ENCODE data around the gene CCDC38. TPM values are rescaled to one million over a fixed set of nuclear protein-coding genes. Genes with fewer than 3 reads are reported as not detected.
"Not testable (repeated sequence)": the region's sequence is repeated elsewhere in the genome, so short reads cannot be mapped to it uniquely, and the experiment has no call there.

The CCDC38 gene
- total RNA-seq, 1 experiment from 2014 or later, result not detected

DNA sequence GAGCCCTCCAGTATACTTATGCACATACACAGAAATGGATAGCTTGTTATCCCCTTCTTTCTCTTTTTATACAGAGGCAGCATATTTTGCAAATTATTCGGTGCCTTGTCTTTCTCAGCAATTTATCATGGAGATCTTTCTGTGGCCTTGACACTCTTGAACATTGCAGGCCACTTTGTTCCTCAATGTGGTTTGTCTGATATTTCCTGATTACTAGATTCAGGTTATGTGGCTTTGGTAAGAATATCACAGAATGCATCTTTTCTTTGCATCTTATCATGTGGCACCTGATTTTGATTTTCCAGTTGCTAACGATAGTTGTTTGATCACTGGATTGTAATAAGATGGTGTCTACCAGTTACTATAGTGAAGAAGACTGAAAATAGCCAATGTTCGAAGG, 90.8 kb downstream of the CCDC38 start:
- TF ChIP-seq, protein P1, sequence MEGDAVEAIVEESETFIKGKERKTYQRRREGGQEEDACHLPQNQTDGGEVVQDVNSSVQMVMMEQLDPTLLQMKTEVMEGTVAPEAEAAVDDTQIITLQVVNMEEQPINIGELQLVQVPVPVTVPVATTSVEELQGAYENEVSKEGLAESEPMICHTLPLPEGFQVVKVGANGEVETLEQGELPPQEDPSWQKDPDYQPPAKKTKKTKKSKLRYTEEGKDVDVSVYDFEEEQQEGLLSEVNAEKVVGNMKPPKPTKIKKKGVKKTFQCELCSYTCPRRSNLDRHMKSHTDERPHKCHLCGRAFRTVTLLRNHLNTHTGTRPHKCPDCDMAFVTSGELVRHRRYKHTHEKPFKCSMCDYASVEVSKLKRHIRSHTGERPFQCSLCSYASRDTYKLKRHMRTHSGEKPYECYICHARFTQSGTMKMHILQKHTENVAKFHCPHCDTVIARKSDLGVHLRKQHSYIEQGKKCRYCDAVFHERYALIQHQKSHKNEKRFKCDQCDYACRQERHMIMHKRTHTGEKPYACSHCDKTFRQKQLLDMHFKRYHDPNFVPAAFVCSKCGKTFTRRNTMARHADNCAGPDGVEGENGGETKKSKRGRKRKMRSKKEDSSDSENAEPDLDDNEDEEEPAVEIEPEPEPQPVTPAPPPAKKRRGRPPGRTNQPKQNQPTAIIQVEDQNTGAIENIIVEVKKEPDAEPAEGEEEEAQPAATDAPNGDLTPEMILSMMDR (IDR thresholded peaks at IDR 0.05; ENCODE audit: insufficient read depth in 1 of 2, low read depth in 1 of 2, low read length in 1 of 2, severe bottlenecking in 1 of 2, unreplicated experiment in 1 of 2), result no peak
- Histone ChIP-seq H3K9me3 (no peaks in the 10 kb centered on the region), H3K27me3 (replicated peaks; ENCODE audit: control insufficient read depth, insufficient read depth, low read length) (no peaks in the 10 kb centered on the region), H3K36me3 (ENCODE audit: control insufficient read depth, insufficient read depth, low read length) (no peaks in the 10 kb centered on the region), H3K4me3 (ENCODE audit: low read depth, low read length) (no peak overlapping the region), H3K4me1 (no peaks in the 10 kb centered on the region)
- CTCF ChIA-PET, result no interaction called here
- no peaks in the 10 kb centered on the region for H3K27me3 Mint-ChIP-seq (ENCODE audit: insufficient read depth, unreplicated experiment)
- POLR2A ChIA-PET, result no interaction called here
- intact Hi-C loops (cut with micrococcal nuclease; ENCODE audit: unreplicated experiment), result no loop called here
- H3K4me1 Mint-ChIP-seq (ENCODE audit: low read depth, unreplicated experiment), result peaks cover 7% of the 10 kb centered on the region
- H3K27ac Mint-ChIP-seq (ENCODE audit: unreplicated experiment), result no peak overlapping the region
- BruUV-seq (replicated peaks), result no TSS peak
- no peaks in the 10 kb centered on the region for H3K36me3 Mint-ChIP-seq (ENCODE audit: insufficient read depth, unreplicated experiment)
- no peaks in the 10 kb centered on the region for H3K9me3 Mint-ChIP-seq (ENCODE audit: unreplicated experiment)
- H3K4me3 Mint-ChIP-seq (ENCODE audit: unreplicated experiment), result no peak overlapping the region
- DNase-seq, result no peak

DNA sequence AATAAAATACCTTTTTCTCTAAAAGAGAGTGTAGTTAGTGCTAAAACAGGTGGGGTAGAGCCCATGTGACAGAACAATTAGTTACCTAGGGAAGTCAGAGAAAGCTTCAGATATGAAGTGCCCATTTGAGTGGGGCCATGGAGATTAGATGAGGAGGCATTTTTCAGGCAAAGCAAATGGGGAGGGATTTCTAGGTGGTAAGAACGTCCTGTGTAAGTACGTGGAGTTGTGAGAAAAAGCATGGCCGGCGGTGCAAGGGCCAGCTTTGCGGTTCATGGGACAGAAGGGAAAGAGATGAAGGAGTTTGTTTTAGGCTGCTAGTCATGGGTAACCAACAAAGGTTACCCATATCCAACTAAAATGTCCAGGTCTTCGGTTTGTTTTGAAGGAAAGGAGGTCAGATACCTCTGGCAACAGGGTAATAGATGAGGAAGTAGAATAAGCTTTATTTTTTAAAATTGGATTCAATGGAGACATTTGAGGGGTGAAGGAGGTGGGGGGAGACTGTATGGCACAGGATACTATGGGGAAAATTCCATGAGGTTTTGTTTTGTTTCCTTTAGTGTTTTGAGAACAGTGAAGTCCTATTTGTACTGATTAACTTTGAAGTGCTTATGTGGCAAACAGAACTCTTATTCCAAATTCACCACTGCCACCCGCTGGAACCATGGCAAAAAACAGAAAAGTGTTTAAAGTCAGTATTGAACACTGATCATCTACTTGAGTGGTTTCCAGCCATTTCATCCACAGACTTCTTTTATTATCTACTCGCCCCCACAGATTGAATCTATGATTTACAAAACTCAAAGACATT, 93.6 kb downstream of the CCDC38 start:
- H3K4me3 ChIP-seq (ENCODE audit: low read depth, low read length), result no peak overlapping the region
- peaks cover 7% of the 10 kb centered on the region for H3K4me1 Mint-ChIP-seq (ENCODE audit: low read depth, unreplicated experiment)
- intact Hi-C loops (cut with micrococcal nuclease; ENCODE audit: unreplicated experiment), result loop anchor here (1.0 kb wide), 2 partner anchors 28 to 266 kb away; no protein-coding TSS in a partner anchor
- no peaks in the 10 kb centered on the region for H3K36me3 ChIP-seq (ENCODE audit: control insufficient read depth, insufficient read depth, low read length)
- ChIA-PET POLR2A (no interaction called here), CTCF (interaction anchor here (0.6 kb wide), 1 partner anchor 9 kb away, joined by 4 read pairs; no protein-coding TSS in a partner anchor)
- DNase-seq, result peak in 1 of 2 experiments; percentile 39
- no peaks in the 10 kb centered on the region for H3K4me1 ChIP-seq
- H3K27me3 ChIP-seq (replicated peaks; ENCODE audit: control insufficient read depth, insufficient read depth, low read length), result no peaks in the 10 kb centered on the region
- BruUV-seq (replicated peaks), result no TSS peak
- no peaks in the 10 kb centered on the region for H3K9me3 Mint-ChIP-seq (ENCODE audit: unreplicated experiment)
- peak overlapping the region; percentile 50 for H3K4me3 Mint-ChIP-seq (ENCODE audit: unreplicated experiment)
- TF ChIP-seq, protein P1 (IDR thresholded peaks at IDR 0.05; ENCODE audit: insufficient read depth in 1 of 2, low read depth in 1 of 2, low read length in 1 of 2, severe bottlenecking in 1 of 2, unreplicated experiment in 1 of 2), result peak in 1 of 2 experiments; percentile 31
- H3K9me3 ChIP-seq, result no peaks in the 10 kb centered on the region
- H3K36me3 Mint-ChIP-seq (ENCODE audit: insufficient read depth, unreplicated experiment), result no peaks in the 10 kb centered on the region
- H3K27me3 Mint-ChIP-seq (ENCODE audit: insufficient read depth, unreplicated experiment), result no peaks in the 10 kb centered on the region
- H3K27ac Mint-ChIP-seq (ENCODE audit: unreplicated experiment), result no peak overlapping the region

DNA sequence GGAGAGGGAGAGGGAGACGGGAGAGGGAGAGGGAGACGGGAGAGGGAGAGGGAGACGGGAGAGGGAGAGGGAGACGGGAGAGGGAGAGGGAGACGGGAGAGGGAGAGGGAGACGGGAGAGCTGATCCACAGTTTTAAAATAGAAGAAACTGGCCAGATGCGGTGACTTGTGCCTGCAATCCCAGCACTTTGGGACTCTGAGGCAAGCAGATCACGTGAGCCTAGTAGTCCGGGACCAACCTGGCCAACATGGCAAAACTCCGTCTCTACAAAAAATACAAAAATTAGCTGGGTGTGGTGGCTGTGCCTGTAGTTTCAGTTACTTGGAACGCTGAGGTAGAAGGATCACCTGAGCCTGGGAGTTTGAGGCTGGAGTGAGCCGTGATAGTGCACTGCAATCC, 100.0 kb downstream of the CCDC38 start:
- H3K4me3 Mint-ChIP-seq (ENCODE audit: unreplicated experiment); CTCF ChIA-PET; POLR2A ChIA-PET; H3K9me3 ChIP-seq; H3K36me3 Mint-ChIP-seq (ENCODE audit: insufficient read depth, unreplicated experiment); H3K36me3 ChIP-seq (ENCODE audit: control insufficient read depth, insufficient read depth, low read length); H3K27me3 Mint-ChIP-seq (ENCODE audit: insufficient read depth, unreplicated experiment); BruUV-seq (replicated peaks); H3K9me3 Mint-ChIP-seq (ENCODE audit: unreplicated experiment); intact Hi-C loops (cut with micrococcal nuclease; ENCODE audit: unreplicated experiment); H3K4me1 ChIP-seq; H3K4me1 Mint-ChIP-seq (ENCODE audit: low read depth, unreplicated experiment); H3K27me3 ChIP-seq (replicated peaks; ENCODE audit: control insufficient read depth, insufficient read depth, low read length); DNase-seq; H3K27ac Mint-ChIP-seq (ENCODE audit: unreplicated experiment); H3K4me3 ChIP-seq (ENCODE audit: low read depth, low read length): not testable (repeated sequence)
